ENCODE results near the gene MRPL36.
"Not testable (repeated sequence)": the region's sequence is repeated elsewhere in the genome, so short reads cannot be mapped to it uniquely, and the experiment has no call there.

MRPL36 gene

DNA sequence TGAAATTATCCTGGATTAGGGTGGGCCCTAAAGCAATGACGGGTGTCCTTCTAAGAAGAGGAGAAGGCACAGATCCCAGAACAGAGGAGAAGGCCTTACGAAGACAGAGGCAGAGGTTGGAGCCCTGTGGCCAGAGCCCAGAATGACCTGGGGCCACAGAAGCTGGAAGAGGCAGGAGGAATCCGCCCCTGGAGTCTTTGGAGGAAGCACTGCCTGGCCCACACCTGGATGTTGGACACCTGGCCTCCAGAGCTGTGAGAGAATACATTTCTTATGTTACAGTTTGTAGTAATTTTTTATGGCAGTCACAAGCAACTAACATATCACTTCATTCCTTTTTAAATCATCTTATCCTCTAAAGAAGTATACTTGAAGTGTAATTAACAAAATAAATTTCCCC, 8.5 kb downstream of the MRPL36 start:
- peak overlapping the region; percentile 80 for H3K27ac ChIP-seq
- H3K27me3 ChIP-seq, result no peaks in the 10 kb centered on the region
- peaks cover 3% of the 10 kb centered on the region for H4K20me1 ChIP-seq
- peaks cover 4% of the 10 kb centered on the region for H3K36me3 ChIP-seq
- H3K4me1 ChIP-seq, result peaks cover 79% of the 10 kb centered on the region
- no peak for TF ChIP-seq Cebpa-rat (IDR thresholded peaks at IDR 0.05)
- peak overlapping the region; percentile 78; the same call in 1 of the 2 replicates for H3K4me2 ChIP-seq
- H3K9me3 ChIP-seq, result no peaks in the 10 kb centered on the region
- peak overlapping the region; percentile 25; the same call in 1 of the 2 replicates for H3K9ac ChIP-seq
- H3K4me3 ChIP-seq, result no peak overlapping the region

DNA sequence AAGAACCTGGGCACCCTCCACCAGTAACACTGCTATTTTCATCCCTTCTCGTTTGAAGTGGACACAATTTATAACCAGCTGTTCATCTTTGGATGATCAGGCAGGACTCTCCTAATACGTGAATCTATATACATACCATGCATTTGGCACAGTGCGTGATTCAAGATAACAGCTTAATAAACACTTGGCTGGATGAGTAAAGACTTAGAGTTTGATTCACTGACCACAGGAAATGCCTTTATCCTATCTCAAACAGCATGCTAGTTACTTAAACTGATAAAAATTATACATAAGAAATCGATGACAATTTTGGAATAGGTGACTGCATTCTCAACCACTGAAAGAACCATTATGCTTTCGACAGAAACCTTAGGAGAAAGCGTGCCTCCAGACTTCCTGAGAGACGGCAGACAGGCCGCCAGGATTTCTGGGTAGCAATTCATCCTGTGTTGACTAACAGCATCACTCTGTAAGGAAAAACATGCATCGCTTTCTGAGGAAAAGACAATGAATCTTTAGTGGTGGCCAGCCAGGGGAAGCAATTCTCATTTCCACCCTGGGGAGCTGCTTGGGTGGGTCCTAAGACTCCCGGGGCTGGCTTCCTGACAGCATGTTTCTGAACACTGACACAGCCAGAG, 9.7 kb downstream of the MRPL36 start:
- no peaks in the 10 kb centered on the region for H3K9me3 ChIP-seq
- no peak for TF ChIP-seq Cebpa-rat (IDR thresholded peaks at IDR 0.05)
- H3K36me3 ChIP-seq, result no peaks in the 10 kb centered on the region
- H3K27ac ChIP-seq, result peak overlapping the region; percentile 30; the same call in 1 of the 2 replicates
- peaks cover 80% of the 10 kb centered on the region for H3K4me1 ChIP-seq
- 0 out of 2 replicates have a peak overlapping the region, but pooled peaks have one; percentile 31 for H3K9ac ChIP-seq
- H4K20me1 ChIP-seq, result no peaks in the 10 kb centered on the region
- no peak overlapping the region for H3K4me3 ChIP-seq
- no peaks in the 10 kb centered on the region for H3K27me3 ChIP-seq
- H3K4me2 ChIP-seq, result peak overlapping the region; percentile 75

DNA sequence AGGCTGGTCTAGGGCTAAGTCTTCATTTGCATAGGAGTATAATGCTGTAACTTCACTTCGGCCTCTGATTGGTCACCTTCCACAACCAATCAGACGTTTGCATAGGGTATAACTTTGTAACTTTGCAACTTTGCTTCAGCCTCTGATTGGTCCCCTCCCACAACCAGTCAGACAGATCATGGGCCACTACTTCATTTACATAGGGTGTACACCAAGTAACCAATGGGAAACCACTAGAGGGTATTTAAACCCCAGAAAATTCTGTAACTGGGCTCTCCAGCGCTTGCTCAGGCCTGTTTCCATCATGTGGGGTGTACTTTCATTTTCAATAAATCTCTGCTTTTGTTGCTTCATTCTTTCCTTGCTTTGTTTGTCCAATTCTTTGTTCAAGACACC, 10.2 kb downstream of the MRPL36 start:
- H3K9ac ChIP-seq, H3K27me3 ChIP-seq, H3K36me3 ChIP-seq, H4K20me1 ChIP-seq, H3K27ac ChIP-seq, H3K4me3 ChIP-seq, H3K9me3 ChIP-seq: not testable (repeated sequence)
- Histone ChIP-seq H3K4me1 (peaks cover 80% of the 10 kb centered on the region), H3K4me2 (peak overlapping the region; percentile 75)

DNA sequence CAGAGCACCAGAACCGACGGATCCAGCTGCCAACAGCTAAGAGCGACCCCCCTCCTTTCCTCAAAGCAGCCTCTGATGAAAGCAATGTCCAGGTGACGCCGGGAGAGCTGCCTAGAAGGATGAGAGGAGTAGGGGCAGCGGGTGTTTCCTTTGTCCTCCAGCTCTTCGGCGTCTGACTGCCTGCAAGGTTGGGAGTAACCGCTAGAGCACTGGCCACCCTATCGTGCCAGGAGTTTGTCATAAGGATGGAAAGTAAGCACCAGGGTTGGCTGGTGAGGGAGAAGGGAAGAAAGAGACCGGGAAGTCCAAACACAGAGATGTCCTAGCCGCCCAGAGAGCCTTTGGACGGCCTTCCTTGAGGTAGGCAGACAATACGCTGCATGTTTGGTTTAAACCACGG, 10.8 kb downstream of the MRPL36 start:
- H4K20me1 ChIP-seq, result no peaks in the 10 kb centered on the region
- H3K4me1 ChIP-seq, result peaks cover 80% of the 10 kb centered on the region
- no peak for TF ChIP-seq Cebpa-rat (IDR thresholded peaks at IDR 0.05)
- peak overlapping the region; percentile 75 for H3K4me2 ChIP-seq
- no peak overlapping the region for H3K4me3 ChIP-seq
- H3K27me3 ChIP-seq, result no peaks in the 10 kb centered on the region
- no peaks in the 10 kb centered on the region for H3K9me3 ChIP-seq
- H3K9ac ChIP-seq, result no peak overlapping the region
- H3K36me3 ChIP-seq, result no peaks in the 10 kb centered on the region
- no peak overlapping the region for H3K27ac ChIP-seq

GRCh38 chr5:1788200-1788599, 11.4 kb downstream of the MRPL36 start:
- H4K20me1 ChIP-seq, result no peaks in the 10 kb centered on the region
- no peak overlapping the region for H3K9ac ChIP-seq
- no peaks in the 10 kb centered on the region for H3K36me3 ChIP-seq
- TF ChIP-seq Cebpa-rat (IDR thresholded peaks at IDR 0.05), result no peak
- no peaks in the 10 kb centered on the region for H3K27me3 ChIP-seq
- no peak overlapping the region for H3K4me3 ChIP-seq
- H3K4me2 ChIP-seq, result no peak overlapping the region
- H3K27ac ChIP-seq, result no peak overlapping the region
- H3K9me3 ChIP-seq, result no peaks in the 10 kb centered on the region
- H3K4me1 ChIP-seq, result peaks cover 80% of the 10 kb centered on the region

- no peaks in the 10 kb centered on the region for H3K9me3 ChIP-seq
- no peak for TF ChIP-seq Cebpa-rat (IDR thresholded peaks at IDR 0.05)
- H4K20me1 ChIP-seq, result no peaks in the 10 kb centered on the region
- peaks cover 80% of the 10 kb centered on the region for H3K4me1 ChIP-seq
- H3K4me3 ChIP-seq, result no peak overlapping the region
- H3K4me2 ChIP-seq, result no peak overlapping the region
- no peaks in the 10 kb centered on the region for H3K36me3 ChIP-seq
- no peaks in the 10 kb centered on the region for H3K27me3 ChIP-seq
- no peak overlapping the region for H3K27ac ChIP-seq
- no peak overlapping the region for H3K9ac ChIP-seq
Measured at GRCh38 chr5:1787472-1788047, 12.1 kb downstream of the MRPL36 start.

DNA sequence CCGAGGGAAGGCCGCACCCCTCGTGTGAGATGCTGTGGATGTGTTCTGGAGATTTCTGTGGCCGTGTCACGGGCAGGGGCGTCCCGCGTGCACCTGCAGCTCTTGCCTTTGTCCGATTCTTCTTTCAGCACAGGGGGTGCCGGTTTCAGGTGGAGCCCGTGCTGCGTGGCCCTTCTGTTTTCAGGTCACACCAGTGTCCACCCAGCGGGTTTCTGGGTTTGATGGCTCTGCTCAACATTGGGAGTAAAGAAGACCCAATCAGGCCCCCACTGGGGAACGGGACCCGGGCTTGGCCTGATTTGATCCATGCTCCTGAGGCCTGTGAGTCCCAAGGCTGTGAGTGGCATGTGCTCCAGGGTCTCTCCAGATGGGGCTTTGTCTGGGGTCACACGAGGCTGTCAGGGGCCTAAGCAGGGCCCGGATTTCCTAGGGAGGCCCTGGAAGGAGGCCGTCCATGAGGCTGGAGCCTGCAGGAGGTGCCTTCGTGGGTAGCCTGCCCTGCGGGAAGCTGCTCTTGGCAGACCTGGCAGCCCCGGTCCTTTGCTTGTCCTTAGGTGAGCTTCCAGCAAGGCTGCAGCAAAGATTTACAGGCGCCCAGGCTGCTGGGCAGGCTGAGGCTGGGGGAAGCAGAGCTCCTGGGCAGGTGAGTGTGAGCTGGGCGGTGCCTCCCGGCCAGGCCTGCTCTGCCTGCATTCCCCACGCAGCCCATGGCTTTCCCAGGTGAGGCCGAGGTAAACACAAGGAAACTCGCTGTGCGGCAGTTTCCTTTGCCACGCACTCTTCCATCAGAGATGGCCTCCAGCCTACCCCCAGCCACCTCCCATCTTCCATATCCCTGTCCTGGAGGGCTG, 12.8 kb downstream of the MRPL36 start:
- Histone ChIP-seq H3K9ac (no peak overlapping the region), H3K9me3 (no peaks in the 10 kb centered on the region), H3K27ac (no peak overlapping the region), H3K4me3 (no peak overlapping the region), H3K4me2 (no peak overlapping the region), H3K4me1 (peaks cover 80% of the 10 kb centered on the region), H3K36me3 (no peaks in the 10 kb centered on the region), H4K20me1 (no peaks in the 10 kb centered on the region), H3K27me3 (no peaks in the 10 kb centered on the region)
- TF ChIP-seq Cebpa-rat (IDR thresholded peaks at IDR 0.05), result no peak

DNA sequence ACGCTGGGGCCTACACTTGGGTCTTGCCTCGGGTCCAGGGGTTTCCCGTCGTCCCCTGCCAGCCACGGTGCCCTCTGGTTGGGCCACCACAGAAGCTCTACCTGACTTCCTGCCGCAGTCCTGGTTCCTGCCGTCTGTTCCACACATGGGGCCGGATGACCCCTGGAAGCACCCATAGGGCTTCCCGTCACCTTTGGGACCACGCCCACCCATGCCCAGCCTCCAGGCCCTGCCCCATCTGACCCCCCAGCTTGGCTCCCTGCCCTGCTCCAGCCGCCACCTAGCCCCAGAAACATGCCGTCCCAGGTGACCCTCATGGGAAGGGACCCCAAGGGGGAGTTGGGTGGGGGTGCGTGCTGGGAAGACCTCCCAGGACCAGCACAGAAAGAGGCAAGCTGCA, 13.7 kb downstream of the MRPL36 start:
- Histone ChIP-seq H3K9ac (no peak overlapping the region), H3K4me3 (no peak overlapping the region), H4K20me1 (no peaks in the 10 kb centered on the region), H3K27ac (no peak overlapping the region), H3K9me3 (no peaks in the 10 kb centered on the region), H3K27me3 (no peaks in the 10 kb centered on the region), H3K4me1 (peaks cover 80% of the 10 kb centered on the region), H3K4me2 (no peak overlapping the region), H3K36me3 (no peaks in the 10 kb centered on the region)
- no peak for TF ChIP-seq Cebpa-rat (IDR thresholded peaks at IDR 0.05)

DNA sequence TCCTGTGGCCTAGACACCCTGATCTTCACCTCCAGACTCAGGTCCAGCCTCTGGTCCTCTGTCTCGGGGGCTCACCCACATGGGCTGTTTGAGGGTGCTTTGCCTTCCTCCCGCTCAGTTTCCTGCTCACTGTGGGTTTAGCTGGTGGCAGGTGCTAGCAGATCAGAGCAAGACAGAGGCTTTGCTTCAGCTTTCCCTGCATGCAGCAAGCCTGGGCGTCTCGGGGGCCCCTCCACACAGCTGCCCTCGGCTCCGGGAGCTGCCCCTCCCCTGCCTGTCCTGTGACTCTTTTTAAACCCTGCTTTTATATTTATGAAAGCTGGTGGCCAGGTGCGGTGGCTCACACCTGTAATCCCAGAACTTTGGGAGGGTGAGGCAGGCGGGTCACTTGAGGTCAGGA, 14.6 kb downstream of the MRPL36 start:
- peak overlapping the region; percentile 26; the same call in 1 of the 2 replicates for H3K27ac ChIP-seq
- peaks cover 72% of the 10 kb centered on the region for H3K4me1 ChIP-seq
- H3K36me3 ChIP-seq, result no peaks in the 10 kb centered on the region
- TF ChIP-seq Cebpa-rat (IDR thresholded peaks at IDR 0.05), result no peak
- peak overlapping the region; percentile 85 for H3K4me2 ChIP-seq
- H3K27me3 ChIP-seq, result no peaks in the 10 kb centered on the region
- no peak overlapping the region for H3K4me3 ChIP-seq
- no peak overlapping the region for H3K9ac ChIP-seq
- no peaks in the 10 kb centered on the region for H3K9me3 ChIP-seq
- H4K20me1 ChIP-seq, result no peaks in the 10 kb centered on the region

All from BLaER1 (cell line).